Muscle of leg (tissue), 11 donors: ENCODE data around the gene TXNL4A. TPM values are rescaled to one million over a fixed set of nuclear protein-coding genes. Genes with fewer than 3 reads are reported as not detected.
"Not testable (repeated sequence)": the region's sequence is repeated elsewhere in the genome, so short reads cannot be mapped to it uniquely, and the experiment has no call there.

ENCODE experiments used
- DNase-seq: peaks from one replicate; pipeline ENCODE4 v3.0.0; 2013
- H3K27ac ChIP-seq: one replicate; pipeline ENCODE4 v1.5.1; 2013; ENCODE audit warnings: mild to moderate bottlenecking, low read length, control low read depth
- H3K27me3 ChIP-seq: one replicate; pipeline ENCODE4 v1.6.1; 2013; ENCODE audit warnings: low read length; ENCODE audit not compliant: control insufficient read depth, insufficient read depth
- H3K36me3 ChIP-seq: one replicate; pipeline ENCODE4 v1.6.1; 2013; ENCODE audit warnings: low read length; ENCODE audit not compliant: control insufficient read depth, insufficient read depth
- H3K4me1 ChIP-seq: one replicate; pipeline ENCODE4 v1.6.1; 2013; ENCODE audit warnings: low read length; ENCODE audit not compliant: control insufficient read depth, insufficient read depth
- H3K4me3 ChIP-seq: one replicate; pipeline ENCODE4 v1.5.1; 2013; ENCODE audit warnings: low read length, control low read depth
- H3K9me3 ChIP-seq: replicated peaks from 2 replicates; pipeline ENCODE4 v1.6.1; 2013; ENCODE audit warnings: low read depth, low read length; ENCODE audit not compliant: control insufficient read depth
- WGBS: methylation state at CpG from one replicate; pipeline ENCODE4 v1.1.5; 2013; ENCODE audit warnings: missing lambda C conversion rate; ENCODE audit not compliant: insufficient coverage; 5-methylcytosine and 5-hydroxymethylcytosine counted together
- polyA plus RNA-seq, 8 donors: library from polyadenylated mRNA; unstranded; fragments of 120-200 nt; gene quantifications; one replicate each; pipeline versions ENCODE4 v1.2.1 to v1.2.3, GENCODE V29; 2013; ENCODE audit warnings: inconsistent platforms in 1 of 8, low replicate concordance in 1 of 8; ENCODE audit not compliant: insufficient read length in 8 of 8, insufficient read depth in 1 of 8
- total RNA-seq: library from RNA; stranded (reverse); fragments of 120-200 nt; gene quantifications from one replicate; pipeline ENCODE4 v1.2.4, GENCODE V29; 2013

Gene TXNL4A
- total and polyA plus RNA-seq, 9 donors, result 76.5 to 147 (median 94.1) TPM

- not testable (repeated sequence) for H3K4me3 ChIP-seq, DNase-seq, H3K9me3 ChIP-seq, H3K36me3 ChIP-seq, H3K27ac ChIP-seq, H3K4me1 ChIP-seq
- H3K27me3 ChIP-seq, result peaks cover 25% of the 10 kb centered on the region
- WGBS, result 9% methylated on average over 4 of the region's 12 CpGs
These were observed 28.1 kb downstream of the TXNL4A start for GRCh38 chr18:79960161-79960801.

- Histone ChIP-seq H3K36me3 (no peaks in the 10 kb centered on the region), H3K4me1 (no peaks in the 10 kb centered on the region), H3K27me3 (peaks cover 20% of the 10 kb centered on the region), H3K9me3 (no peaks in the 10 kb centered on the region), H3K27ac (no peak overlapping the region), H3K4me3 (no peak overlapping the region)
- WGBS, result no CpG with 5 or more reads among the region's 2 CpGs
- DNase-seq, result no peak
These were observed 29.4 kb downstream of the TXNL4A start for GRCh38 chr18:79958981-79959380.

DNA sequence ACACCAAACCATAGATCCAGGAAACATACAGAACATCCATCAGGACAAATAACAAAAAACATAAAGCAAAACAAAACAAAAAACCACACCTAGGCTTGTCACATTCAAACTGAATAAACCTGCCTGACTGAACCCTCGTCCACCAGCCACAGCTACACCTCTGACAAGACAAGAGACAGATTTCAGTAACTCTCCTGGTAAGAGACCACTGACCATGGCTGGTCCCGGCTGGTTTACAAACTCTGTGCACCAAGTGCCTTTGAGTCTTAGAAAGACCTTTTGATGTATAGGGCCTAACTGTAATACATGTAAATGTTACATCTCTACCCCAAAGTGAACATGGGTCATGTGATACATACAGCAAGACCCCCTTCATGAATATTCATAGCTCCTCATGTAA lies 32.1 kb downstream of the TXNL4A start:
- Histone ChIP-seq H3K27me3 (peaks cover 8% of the 10 kb centered on the region), H3K27ac (no peak overlapping the region), H3K36me3 (no peaks in the 10 kb centered on the region), H3K4me3 (no peak overlapping the region), H3K9me3 (no peaks in the 10 kb centered on the region), H3K4me1 (peaks cover 5% of the 10 kb centered on the region)
- no peak for DNase-seq
- WGBS, result 80% methylated on average over 1 of the region's 2 CpGs

DNA sequence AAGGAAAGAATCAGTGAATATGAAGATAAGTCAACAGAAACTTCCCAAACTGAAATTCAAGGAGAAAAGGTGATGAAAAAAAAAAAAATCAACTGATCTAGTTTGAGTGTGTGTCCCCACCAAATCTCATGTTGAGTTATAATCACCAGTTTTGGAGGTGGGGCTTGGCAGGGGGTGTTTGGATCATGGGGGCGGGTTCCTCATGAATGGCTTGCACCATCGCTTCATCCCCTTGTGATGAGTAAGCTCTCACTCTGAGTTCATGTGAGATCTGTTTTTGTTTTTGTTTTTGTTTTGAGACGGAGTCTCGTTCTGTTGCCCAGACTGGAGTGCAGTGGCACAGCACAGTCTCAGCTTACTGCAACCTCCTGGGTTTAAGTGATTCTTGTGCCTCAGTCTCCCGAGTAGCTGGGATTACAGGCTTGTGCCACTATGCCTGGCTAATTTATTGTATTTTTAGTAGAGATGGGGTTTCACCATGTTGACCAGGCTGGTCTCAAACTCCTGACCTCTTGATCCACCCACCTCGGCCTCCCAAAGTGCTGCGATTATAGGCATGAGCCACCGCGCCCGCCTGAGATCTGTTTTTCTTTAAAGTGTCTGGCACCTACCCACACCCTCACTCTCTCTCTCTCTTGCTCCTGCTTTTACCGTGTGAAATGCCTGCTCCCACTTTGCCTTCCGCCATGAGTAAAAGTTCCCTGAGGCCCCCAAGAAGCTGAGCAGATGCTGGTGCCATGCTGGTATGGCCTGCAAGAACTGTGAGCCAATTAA lies 32.9 kb downstream of the TXNL4A start:
- Histone ChIP-seq H3K27ac (no peak overlapping the region), H3K9me3 (no peaks in the 10 kb centered on the region), H3K4me3 (no peak overlapping the region), H3K4me1 (peaks cover 6% of the 10 kb centered on the region), H3K27me3 (peaks cover 2% of the 10 kb centered on the region), H3K36me3 (no peaks in the 10 kb centered on the region)
- no peak for DNase-seq
- WGBS, result 91% methylated on average over 5 of the region's 12 CpGs

DNA sequence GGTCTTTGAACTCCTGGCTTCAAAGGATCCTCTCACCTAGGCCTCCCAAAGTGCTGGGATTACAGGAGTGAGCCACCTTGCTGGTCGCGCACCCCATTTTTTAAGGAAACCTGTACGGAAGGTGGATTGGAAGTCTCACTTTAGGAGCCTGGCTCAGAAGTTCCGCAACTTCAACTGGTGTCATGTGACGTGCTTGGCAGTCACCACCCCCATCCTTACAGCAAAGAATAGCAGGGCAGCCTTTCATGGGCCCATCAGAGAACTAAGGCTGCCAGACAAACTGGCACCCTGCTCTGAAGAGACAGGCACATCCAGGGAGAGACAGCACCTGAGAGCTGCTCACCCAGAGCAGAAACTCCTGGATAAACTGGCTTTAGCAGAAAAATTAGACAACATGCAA lies 33.6 kb downstream of the TXNL4A start:
- no peak for DNase-seq
- H3K27ac ChIP-seq, result no peak overlapping the region
- WGBS, result 53% methylated on average over 3 of the region's 5 CpGs
- no peaks in the 10 kb centered on the region for H3K36me3 ChIP-seq
- H3K27me3 ChIP-seq, result peaks cover 2% of the 10 kb centered on the region
- peaks cover 13% of the 10 kb centered on the region for H3K4me1 ChIP-seq
- no peak overlapping the region for H3K4me3 ChIP-seq
- no peaks in the 10 kb centered on the region for H3K9me3 ChIP-seq

- peaks cover 20% of the 10 kb centered on the region for H3K4me1 ChIP-seq
- 80% methylated on average over 7 of the region's 10 CpGs for WGBS
- peaks cover 2% of the 10 kb centered on the region for H3K27me3 ChIP-seq
- no peak for DNase-seq
- H3K27ac ChIP-seq, result no peak overlapping the region
- no peaks in the 10 kb centered on the region for H3K9me3 ChIP-seq
- peaks cover 2% of the 10 kb centered on the region for H3K36me3 ChIP-seq
- no peak overlapping the region for H3K4me3 ChIP-seq
These were observed 34.3 kb downstream of the TXNL4A start for GRCh38 chr18:79953971-79954651.

- Histone ChIP-seq H3K36me3 (peaks cover 11% of the 10 kb centered on the region), H3K27ac (no peak overlapping the region), H3K27me3 (peaks cover 2% of the 10 kb centered on the region), H3K4me3 (no peak overlapping the region), H3K4me1 (peaks cover 26% of the 10 kb centered on the region), H3K9me3 (no peaks in the 10 kb centered on the region)
- no peak for DNase-seq
- WGBS, result 49% methylated on average over 17 of the region's 24 CpGs
These were observed 35.3 kb downstream of the TXNL4A start for GRCh38 chr18:79952996-79953559.

DNA sequence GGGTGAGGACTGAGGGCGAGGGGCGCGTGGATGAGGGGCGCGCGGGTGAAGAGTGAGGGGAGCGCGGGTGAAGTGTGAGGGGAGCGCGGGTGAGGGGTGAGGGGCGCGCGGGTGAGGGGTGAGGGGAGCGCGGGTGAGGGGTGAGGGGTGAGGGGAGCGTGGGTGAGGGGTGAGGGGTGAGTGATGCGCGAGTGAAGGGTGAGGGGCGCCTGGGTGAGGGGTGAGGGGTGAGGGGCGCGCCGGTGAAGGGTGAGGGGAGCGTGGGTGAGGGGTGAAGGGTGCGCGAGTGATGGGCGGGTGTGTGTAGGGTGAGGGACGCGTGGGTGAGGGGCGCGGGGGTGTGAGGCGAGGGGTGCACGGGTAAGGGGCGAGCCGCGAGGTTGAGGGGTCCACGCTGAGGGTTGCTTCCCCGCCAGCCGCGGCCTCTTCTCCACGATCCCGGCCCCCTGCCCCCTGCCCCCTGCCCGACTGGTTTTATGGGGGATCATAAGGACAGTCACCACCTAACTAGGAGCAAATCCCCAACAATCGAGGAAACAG lies 35.8 kb downstream of the TXNL4A start:
- WGBS, result 10% methylated on average over 14 of the region's 43 CpGs
- Histone ChIP-seq H3K36me3 (peaks cover 15% of the 10 kb centered on the region), H3K27me3 (peaks cover 2% of the 10 kb centered on the region), H3K27ac (no peak overlapping the region), H3K4me1 (peaks cover 26% of the 10 kb centered on the region), H3K9me3 (no peaks in the 10 kb centered on the region), H3K4me3 (peak overlapping the region; percentile 69)
- no peak for DNase-seq

DNA sequence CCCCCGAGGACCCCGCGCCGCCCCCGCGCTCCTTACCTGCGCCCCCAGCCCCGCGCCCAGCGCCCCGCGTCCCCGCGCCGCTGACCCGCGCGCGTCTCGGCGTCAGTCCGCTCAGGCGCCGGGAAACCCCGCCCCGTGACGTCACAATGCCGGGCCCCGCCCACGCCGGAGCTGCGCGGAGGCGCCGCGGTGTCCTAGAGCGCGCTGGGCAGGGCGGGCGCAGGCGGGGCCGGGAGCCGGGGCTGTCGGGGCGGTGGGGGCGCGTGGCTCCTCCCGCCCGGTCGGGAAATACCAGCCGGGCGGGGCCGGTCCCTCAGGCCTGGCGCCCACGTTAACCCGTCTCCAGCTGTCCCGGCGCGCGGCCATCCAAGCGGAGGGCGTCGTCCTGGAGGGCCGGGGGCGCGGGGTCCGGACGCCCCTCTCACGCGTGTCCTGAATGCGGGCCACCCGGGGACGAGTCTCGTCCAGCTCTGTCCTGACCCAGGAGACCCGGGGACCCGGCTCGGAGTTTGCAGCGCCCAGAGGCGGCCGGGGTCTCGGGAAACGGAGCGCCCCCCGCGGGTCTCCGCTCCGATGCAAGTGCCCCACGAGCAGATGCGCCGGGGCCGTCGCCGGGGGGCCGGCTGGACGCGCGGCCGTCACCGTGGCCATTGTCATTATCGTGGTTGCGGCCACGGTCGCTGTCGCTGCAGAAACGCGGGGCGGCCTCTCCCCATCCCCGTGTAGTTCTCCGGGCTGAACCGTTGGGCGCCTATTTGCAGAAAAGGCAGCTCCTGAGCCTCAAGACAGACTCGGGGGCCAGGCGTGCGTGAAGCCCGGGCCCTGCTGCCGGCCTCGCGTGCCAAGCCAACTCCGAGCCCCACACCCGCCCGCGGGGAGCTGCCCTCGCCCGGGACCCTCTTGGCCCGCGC lies 36.6 kb downstream of the TXNL4A start, which contains the start of gene SLC66A2:
Gene SLC66A2, minus strand, starts transcription at position 109 of the 911 bp plus-strand sequence. CDS start 727 bp downstream, outside the sequence.
- DNase-seq, result peak; percentile 96
- peak within 1 kb of the TSS; percentile 69 for H3K4me3 ChIP-seq
- peaks cover 21% of the 10 kb centered on the region for H3K36me3 ChIP-seq
- peaks cover 26% of the 10 kb centered on the region for H3K4me1 ChIP-seq
- WGBS, result under 1% methylated on average over 126 of the region's 126 CpGs
- peak within 1 kb of the TSS; percentile 59 for H3K27ac ChIP-seq
- H3K9me3 ChIP-seq, result no peaks in the 10 kb centered on the region
- peaks cover 2% of the 10 kb centered on the region for H3K27me3 ChIP-seq
